Measurements from ENCODE around the gene DLGAP1. TPM values are rescaled to one million over a fixed set of nuclear protein-coding genes. Genes with fewer than 3 reads are reported as not detected.
A peak's percentile ranks its signal among the peaks of the same experiment; 100 is the strongest.

The DLGAP1 gene
- total RNA-seq, 1 donor from 2014 or later, result 18.5 TPM

DNA sequence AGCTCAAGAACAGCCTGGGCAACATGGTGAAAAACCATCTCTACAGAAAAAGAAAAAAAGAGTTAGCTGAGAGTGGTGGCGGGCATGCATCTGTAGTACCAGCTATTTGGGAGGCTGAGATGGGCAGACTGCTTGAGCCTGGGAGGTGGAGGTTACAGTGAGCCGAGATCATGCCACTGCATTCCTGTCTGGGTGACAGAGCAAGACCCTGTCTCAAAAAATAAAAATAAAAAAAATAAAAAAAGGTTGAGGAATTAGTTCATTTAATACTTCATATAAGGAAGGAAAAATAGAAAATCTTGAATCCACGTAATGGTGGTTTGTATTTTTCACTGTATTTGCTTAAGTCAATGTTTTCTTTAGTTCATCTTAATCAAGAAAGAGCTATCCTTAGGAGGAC lies 763.4 kb downstream of the DLGAP1 start:
- no peak overlapping the region for H3K9ac ChIP-seq
- Mint-ChIP-seq H3K4me1 (peaks cover 13% of the 10 kb centered on the region), H3K36me3 (peaks cover 4% of the 10 kb centered on the region), H3K9me3 (peaks cover 17% of the 10 kb centered on the region), H3K27me3 (ENCODE audit: insufficient read depth, low read depth) (peaks cover 4% of the 10 kb centered on the region), H3K4me3 (no peak overlapping the region), H3K27ac (no peak overlapping the region)
- no peaks in the 10 kb centered on the region for H3K79me2 ChIP-seq (ENCODE audit: low read depth)
- H3K4me1 ChIP-seq, result peaks cover 8% of the 10 kb centered on the region
- no peak overlapping the region for H3K4me3 ChIP-seq
- TF ChIP-seq, protein P1, sequence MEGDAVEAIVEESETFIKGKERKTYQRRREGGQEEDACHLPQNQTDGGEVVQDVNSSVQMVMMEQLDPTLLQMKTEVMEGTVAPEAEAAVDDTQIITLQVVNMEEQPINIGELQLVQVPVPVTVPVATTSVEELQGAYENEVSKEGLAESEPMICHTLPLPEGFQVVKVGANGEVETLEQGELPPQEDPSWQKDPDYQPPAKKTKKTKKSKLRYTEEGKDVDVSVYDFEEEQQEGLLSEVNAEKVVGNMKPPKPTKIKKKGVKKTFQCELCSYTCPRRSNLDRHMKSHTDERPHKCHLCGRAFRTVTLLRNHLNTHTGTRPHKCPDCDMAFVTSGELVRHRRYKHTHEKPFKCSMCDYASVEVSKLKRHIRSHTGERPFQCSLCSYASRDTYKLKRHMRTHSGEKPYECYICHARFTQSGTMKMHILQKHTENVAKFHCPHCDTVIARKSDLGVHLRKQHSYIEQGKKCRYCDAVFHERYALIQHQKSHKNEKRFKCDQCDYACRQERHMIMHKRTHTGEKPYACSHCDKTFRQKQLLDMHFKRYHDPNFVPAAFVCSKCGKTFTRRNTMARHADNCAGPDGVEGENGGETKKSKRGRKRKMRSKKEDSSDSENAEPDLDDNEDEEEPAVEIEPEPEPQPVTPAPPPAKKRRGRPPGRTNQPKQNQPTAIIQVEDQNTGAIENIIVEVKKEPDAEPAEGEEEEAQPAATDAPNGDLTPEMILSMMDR (IDR thresholded peaks at IDR 0.05), result no peak
- no peak for TF ChIP-seq EZH2phosphoT487 (IDR thresholded peaks at IDR 0.05)
- no peak for TF ChIP-seq EZH2 (IDR thresholded peaks at IDR 0.05)
- H3K4me2 ChIP-seq, result no peak overlapping the region
- H3K36me3 ChIP-seq, result no peaks in the 10 kb centered on the region
- H3K27ac ChIP-seq, result no peak overlapping the region
- no peaks in the 10 kb centered on the region for H3K27me3 ChIP-seq
- no peaks in the 10 kb centered on the region for H4K20me1 ChIP-seq (ENCODE audit: low read depth)
- H2AFZ ChIP-seq (replicated peaks), result no peak overlapping the region
- H3F3A ChIP-seq (ENCODE audit: low read depth), result no peaks in the 10 kb centered on the region
- no peaks in the 10 kb centered on the region for H3K9me3 ChIP-seq (ENCODE audit: low read depth)
- no peak for DNase-seq (ENCODE audit: low spot score)

DNA sequence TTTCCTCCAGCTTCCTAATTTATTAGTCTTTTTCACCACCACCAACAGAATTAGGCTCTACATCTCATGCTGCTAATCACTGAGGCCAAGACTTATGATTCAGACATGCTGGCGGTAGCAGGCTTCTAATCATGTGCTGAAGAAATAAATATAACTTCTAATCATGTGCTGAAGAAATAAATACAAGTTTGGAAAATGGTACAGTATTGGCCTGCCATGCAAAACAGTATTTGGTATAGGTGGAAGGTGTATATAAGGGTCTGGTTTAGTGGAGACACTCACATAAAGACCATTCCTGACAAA lies 764.4 kb downstream of the DLGAP1 start:
- Mint-ChIP-seq H3K9me3 (peaks cover 10% of the 10 kb centered on the region), H3K4me3 (no peak overlapping the region), H3K27me3 (ENCODE audit: insufficient read depth, low read depth) (peaks cover 4% of the 10 kb centered on the region), H3K27ac (no peak overlapping the region), H3K36me3 (peaks cover 4% of the 10 kb centered on the region), H3K4me1 (peaks cover 13% of the 10 kb centered on the region)
- Histone ChIP-seq H3K9ac (no peak overlapping the region), H3K4me1 (peaks cover 8% of the 10 kb centered on the region), H3K4me3 (no peak overlapping the region), H3K79me2 (ENCODE audit: low read depth) (no peaks in the 10 kb centered on the region), H3K9me3 (ENCODE audit: low read depth) (no peaks in the 10 kb centered on the region), H3K27me3 (no peaks in the 10 kb centered on the region), H2AFZ (replicated peaks) (no peak overlapping the region), H3K36me3 (no peaks in the 10 kb centered on the region), H3K4me2 (no peak overlapping the region), H3K27ac (no peak overlapping the region), H4K20me1 (ENCODE audit: low read depth) (no peaks in the 10 kb centered on the region), H3F3A (ENCODE audit: low read depth) (no peaks in the 10 kb centered on the region)
- TF ChIP-seq EZH2 (IDR thresholded peaks at IDR 0.05) (no peak), EZH2phosphoT487 (IDR thresholded peaks at IDR 0.05) (no peak)
- TF ChIP-seq, protein P1 (IDR thresholded peaks at IDR 0.05), result no peak
- DNase-seq (ENCODE audit: low spot score), result no peak

DNA sequence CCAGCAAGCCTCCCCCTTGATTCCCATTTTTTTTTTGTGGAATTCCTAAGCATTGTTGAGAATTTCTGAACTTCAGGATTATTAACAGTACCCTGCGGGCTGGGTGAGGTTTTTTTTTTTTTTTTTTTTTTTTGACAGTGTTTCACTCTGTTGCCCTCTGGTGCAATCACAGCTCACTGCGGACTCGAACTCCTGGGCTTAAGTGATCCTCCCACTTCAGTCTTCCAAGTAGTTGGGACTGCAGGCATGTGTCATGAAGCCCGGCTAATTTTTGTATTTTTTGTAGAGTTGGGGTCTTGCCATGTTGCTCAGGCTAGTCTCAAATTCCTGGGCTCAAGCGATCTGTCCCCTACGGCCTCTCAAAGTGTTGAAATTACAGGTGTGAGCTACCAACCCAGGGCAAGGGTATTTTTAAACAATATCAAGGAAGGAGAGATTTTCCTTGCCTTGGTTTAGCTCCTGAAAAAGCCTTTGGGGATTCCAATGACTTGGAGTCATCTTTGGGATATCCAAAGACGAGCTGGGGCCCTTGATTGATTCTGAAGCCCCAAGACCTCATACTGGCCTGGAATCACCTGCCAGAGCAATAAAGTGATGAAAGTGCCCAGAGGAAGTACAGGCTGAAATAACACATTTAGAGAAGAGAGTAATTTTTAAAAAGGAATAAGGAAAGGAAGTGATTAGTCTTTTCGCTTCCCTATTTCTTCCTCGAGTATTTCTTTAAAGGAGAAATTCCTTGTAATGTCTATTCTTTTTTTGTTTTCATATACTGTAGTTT lies 764.9 kb downstream of the DLGAP1 start:
- Mint-ChIP-seq H3K4me1 (peaks cover 13% of the 10 kb centered on the region), H3K9me3 (peaks cover 10% of the 10 kb centered on the region), H3K27me3 (ENCODE audit: insufficient read depth, low read depth) (peaks cover 4% of the 10 kb centered on the region), H3K4me3 (no peak overlapping the region), H3K27ac (no peak overlapping the region), H3K36me3 (peaks cover 4% of the 10 kb centered on the region)
- H2AFZ ChIP-seq (replicated peaks), result no peak overlapping the region
- DNase-seq (ENCODE audit: low spot score), result no peak
- no peaks in the 10 kb centered on the region for H4K20me1 ChIP-seq (ENCODE audit: low read depth)
- TF ChIP-seq, protein P1 (IDR thresholded peaks at IDR 0.05), result no peak
- no peak for TF ChIP-seq EZH2phosphoT487 (IDR thresholded peaks at IDR 0.05)
- TF ChIP-seq EZH2 (IDR thresholded peaks at IDR 0.05), result no peak
- peak overlapping the region; percentile 31 for H3K27ac ChIP-seq
- no peaks in the 10 kb centered on the region for H3K79me2 ChIP-seq (ENCODE audit: low read depth)
- H3K9ac ChIP-seq, result no peak overlapping the region
- H3K4me1 ChIP-seq, result peaks cover 8% of the 10 kb centered on the region
- no peaks in the 10 kb centered on the region for H3F3A ChIP-seq (ENCODE audit: low read depth)
- H3K36me3 ChIP-seq, result no peaks in the 10 kb centered on the region
- no peaks in the 10 kb centered on the region for H3K9me3 ChIP-seq (ENCODE audit: low read depth)
- H3K4me2 ChIP-seq, result no peak overlapping the region
- H3K4me3 ChIP-seq, result no peak overlapping the region
- no peaks in the 10 kb centered on the region for H3K27me3 ChIP-seq
